ENCODE measurements around the gene ADO. TPM values are rescaled to one million over a fixed set of nuclear protein-coding genes. Genes with fewer than 3 reads are reported as not detected.

Gene ADO
- total and polyA plus RNA-seq, 2 of the 13 experiments (the other 11 are each of a cell fraction or from before 2014, with no cell fraction given): 8.9 to 15.9 TPM

GRCh38 chr10:62804356-62805230, at the start of gene ADO (continued):
- TF ChIP-seq CBX2 (IDR thresholded peaks at IDR 0.05; ENCODE audit: low read depth, low read length): no peak
- no peak for TF ChIP-seq CBX2 (CRISPR knock-in tag; IDR thresholded peaks at IDR 0.05; ENCODE audit: low read depth)
- TF ChIP-seq NFYC (CRISPR knock-in tag; IDR thresholded peaks at IDR 0.05): 0 out of 2 replicates have a peak, but pooled peaks have one; percentile 24
- no peak for TF ChIP-seq ARID2 (CRISPR knock-in tag; IDR thresholded peaks at IDR 0.05; ENCODE audit: borderline replicate concordance)
- TF ChIP-seq ATF2 (CRISPR knock-in tag; IDR thresholded peaks at IDR 0.05): 0 out of 2 replicates have a peak, but pooled peaks have one; percentile 30
- peak; percentile 76 for TF ChIP-seq PHF21A (CRISPR knock-in tag; IDR thresholded peaks at IDR 0.05)
- TF ChIP-seq ZBTB4 (CRISPR knock-in tag; IDR thresholded peaks at IDR 0.05; ENCODE audit: borderline replicate concordance): no peak
- TF ChIP-seq SOX5 (CRISPR knock-in tag; IDR thresholded peaks at IDR 0.05; ENCODE audit: borderline replicate concordance): 0 out of 2 replicates have a peak, but pooled peaks have one; percentile 36
- TF ChIP-seq NFE2 (CRISPR knock-in tag; IDR thresholded peaks at IDR 0.05): no peak
- peak; percentile 72 for TF ChIP-seq ASH2L (IDR thresholded peaks at IDR 0.05; ENCODE audit: insufficient read length, low read depth, low read length)
- peak; percentile 96 for TF ChIP-seq ZNF770 (CRISPR knock-in tag; IDR thresholded peaks at IDR 0.05)
- TF ChIP-seq ZBTB14 (CRISPR knock-in tag; IDR thresholded peaks at IDR 0.05): peak; percentile 94
- TF ChIP-seq KAT8 (CRISPR knock-in tag; IDR thresholded peaks at IDR 0.05): peak; percentile 93
- peak; percentile 51; the same call in 1 of the 2 replicates for TF ChIP-seq KDM3A (CRISPR knock-in tag; IDR thresholded peaks at IDR 0.05; ENCODE audit: low read depth)
- peak; percentile 8; the same call in 1 of the 2 replicates for TF ChIP-seq ZFP90 (CRISPR knock-in tag; IDR thresholded peaks at IDR 0.05; ENCODE audit: borderline replicate concordance)
- TF ChIP-seq CTCF (CRISPR knock-in tag; IDR thresholded peaks at IDR 0.05): no peak; the same call in 1 of the 2 replicates
- TF ChIP-seq TFDP2 (CRISPR knock-in tag; IDR thresholded peaks at IDR 0.05): peak; percentile 15; the same call in 1 of the 2 replicates
